OCI-LY1 (cell line): ENCODE data around the gene LIN28B.

Experiments
- H2AFZ ChIP-seq: fragments of 200-600 bp; sonication (generic), shearing (Covaris generic); 2 replicates; pipeline ENCODE4 v1.6.0; 2014; ENCODE audit warnings: antibody characterized with exemption, mild to moderate bottlenecking, low read length
- H3F3A ChIP-seq: fragments of 200-600 bp; sonication (generic), shearing (Covaris generic); 2 replicates; pipeline ENCODE4 v1.6.0; 2014; ENCODE audit warnings: mild to moderate bottlenecking, antibody characterized with exemption, low read length, moderate library complexity; ENCODE audit not compliant: insufficient read depth
- H3K27ac ChIP-seq: fragments of 200-600 bp; sonication (generic); 2 replicates; pipeline ENCODE4 v1.5.1; 2014; ENCODE audit warnings: low read length, mixed run types, mild to moderate bottlenecking, low read depth; ENCODE audit not compliant: poor library complexity, severe bottlenecking
- H3K27me3 ChIP-seq: fragments of 200-600 bp; sonication (generic); 2 replicates; pipeline ENCODE4 v1.6.0; 2014; ENCODE audit warnings: antibody characterized with exemption, mild to moderate bottlenecking, low read length, moderate library complexity; ENCODE audit not compliant: insufficient read depth
- H3K36me3 ChIP-seq: fragments of 200-600 bp; sonication (generic); 2 replicates; pipeline ENCODE4 v1.6.1; 2014; ENCODE audit warnings: mild to moderate bottlenecking, antibody characterized with exemption, low read length, moderate library complexity, mixed read lengths; ENCODE audit not compliant: insufficient read depth
- H3K4me1 ChIP-seq: fragments of 200-600 bp; sonication (generic); 2 replicates; pipeline ENCODE4 v1.5.1; 2014; ENCODE audit warnings: mild to moderate bottlenecking, low read length, moderate library complexity; ENCODE audit not compliant: insufficient read depth, severe bottlenecking
- H3K4me2 ChIP-seq: fragments of 200-600 bp; sonication (generic), shearing (Covaris generic); 2 replicates; pipeline ENCODE4 v1.6.1; 2014; ENCODE audit warnings: low read length
- H3K4me3 ChIP-seq: fragments of 200-600 bp; sonication (generic); 2 replicates; pipeline ENCODE4 v1.5.1; 2014; ENCODE audit warnings: low read length, low read depth, mild to moderate bottlenecking, mixed read lengths; ENCODE audit not compliant: poor library complexity, severe bottlenecking
- H3K79me2 ChIP-seq: fragments of 200-600 bp; shearing (Covaris generic); 2 replicates; pipeline ENCODE4 v1.6.1; 2016; ENCODE audit warnings: mixed run types, low read length, mixed read lengths; ENCODE audit not compliant: insufficient read depth
- H3K9ac ChIP-seq: fragments of 200-600 bp; sonication (generic), shearing (Covaris generic); 2 replicates; pipeline ENCODE4 v1.6.1; 2014; ENCODE audit warnings: mild to moderate bottlenecking, low read length, mixed read lengths
- H3K9me2 ChIP-seq: fragments of 200-600 bp; sonication (generic), shearing (Covaris generic); 2 replicates; pipeline ENCODE4 v1.6.1; 2014; ENCODE audit warnings: low read depth, mild to moderate bottlenecking, low read length, mixed read lengths
- H3K9me3 ChIP-seq: fragments of 200-600 bp; shearing (Covaris generic); 2 replicates; pipeline ENCODE4 v1.6.1; 2014; ENCODE audit warnings: low read length, mixed read lengths
- H4K20me1 ChIP-seq: fragments of 200-600 bp; sonication (generic), shearing (Covaris generic); 2 replicates; pipeline ENCODE4 v1.6.0; 2016; ENCODE audit warnings: mild to moderate bottlenecking, low read length; ENCODE audit not compliant: insufficient read depth
- EZH2 ChIP-seq: fragments of 200-600 bp; sonication (generic), shearing (Covaris generic); IDR thresholded peaks from 2 replicates; pipeline ENCODE4 v1.8.0; 2017; ENCODE audit warnings: borderline replicate concordance, mixed run types, mild to moderate bottlenecking, antibody characterized with exemption, low read length, moderate library complexity, mixed read lengths
- TF ChIP-seq, protein P1 (sequence below): fragments of 200-600 bp; sonication (generic), shearing (Covaris generic); IDR thresholded peaks from 2 replicates; pipeline ENCODE4 v1.5.1; 2017; ENCODE audit warnings: mild to moderate bottlenecking, antibody characterized with exemption, low read length, moderate library complexity, mixed read lengths

The LIN28B gene

DNA sequence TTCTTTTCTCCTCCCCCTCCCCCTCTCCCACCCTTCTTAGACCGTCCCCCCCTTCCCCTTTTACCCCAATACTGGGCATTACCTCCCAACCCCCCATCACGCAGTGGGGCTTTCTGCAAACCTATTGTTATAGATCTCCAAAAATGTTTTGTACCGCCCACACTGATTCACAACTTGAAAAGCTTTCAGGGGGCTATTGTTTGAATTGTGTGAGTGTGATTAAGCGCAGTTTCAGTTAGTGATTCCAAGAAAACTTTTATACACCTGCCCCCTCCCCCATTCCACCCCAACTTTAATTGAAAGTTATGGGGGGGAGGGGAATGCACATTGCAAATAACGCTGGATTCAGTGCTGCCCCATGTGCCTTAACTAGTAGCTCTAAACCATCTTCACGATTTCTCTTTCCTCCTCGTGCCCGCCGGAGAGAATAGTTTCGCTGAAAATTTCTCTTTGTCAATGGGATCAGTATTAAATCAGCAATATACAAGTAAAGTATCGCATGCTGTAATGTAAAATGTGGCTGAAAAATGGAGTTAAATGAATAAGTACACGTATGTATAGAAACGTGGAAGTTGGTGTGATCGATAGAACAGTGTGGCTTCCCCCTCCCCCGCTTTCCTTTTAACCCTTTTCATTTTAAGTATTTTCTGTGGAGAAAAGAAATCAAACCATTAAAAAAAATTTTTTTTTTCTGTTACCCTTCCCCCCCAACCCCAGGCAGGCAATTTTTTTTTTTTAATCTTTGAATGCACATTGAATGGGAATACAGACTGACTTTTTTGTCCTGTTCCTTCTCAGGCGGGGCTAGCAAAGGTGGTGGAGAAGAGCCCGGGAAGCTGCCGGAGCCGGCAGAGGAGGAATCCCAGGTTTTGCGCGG is 632 bp downstream of the LIN28B start:
- H3K4me1 ChIP-seq = no peaks in the 10 kb centered on the region
- H3K9ac ChIP-seq = no peak overlapping the region
- H3K9me2 ChIP-seq = no peaks in the 10 kb centered on the region
- TF ChIP-seq EZH2 = no peak
- TF ChIP-seq, protein P1, sequence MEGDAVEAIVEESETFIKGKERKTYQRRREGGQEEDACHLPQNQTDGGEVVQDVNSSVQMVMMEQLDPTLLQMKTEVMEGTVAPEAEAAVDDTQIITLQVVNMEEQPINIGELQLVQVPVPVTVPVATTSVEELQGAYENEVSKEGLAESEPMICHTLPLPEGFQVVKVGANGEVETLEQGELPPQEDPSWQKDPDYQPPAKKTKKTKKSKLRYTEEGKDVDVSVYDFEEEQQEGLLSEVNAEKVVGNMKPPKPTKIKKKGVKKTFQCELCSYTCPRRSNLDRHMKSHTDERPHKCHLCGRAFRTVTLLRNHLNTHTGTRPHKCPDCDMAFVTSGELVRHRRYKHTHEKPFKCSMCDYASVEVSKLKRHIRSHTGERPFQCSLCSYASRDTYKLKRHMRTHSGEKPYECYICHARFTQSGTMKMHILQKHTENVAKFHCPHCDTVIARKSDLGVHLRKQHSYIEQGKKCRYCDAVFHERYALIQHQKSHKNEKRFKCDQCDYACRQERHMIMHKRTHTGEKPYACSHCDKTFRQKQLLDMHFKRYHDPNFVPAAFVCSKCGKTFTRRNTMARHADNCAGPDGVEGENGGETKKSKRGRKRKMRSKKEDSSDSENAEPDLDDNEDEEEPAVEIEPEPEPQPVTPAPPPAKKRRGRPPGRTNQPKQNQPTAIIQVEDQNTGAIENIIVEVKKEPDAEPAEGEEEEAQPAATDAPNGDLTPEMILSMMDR = no peak
- no peak overlapping the region for H3K27ac ChIP-seq
- no peaks in the 10 kb centered on the region for H3K27me3 ChIP-seq
- H3K9me3 ChIP-seq = no peaks in the 10 kb centered on the region
- no peaks in the 10 kb centered on the region for H3K36me3 ChIP-seq
- no peak overlapping the region for H3K4me2 ChIP-seq
- no peaks in the 10 kb centered on the region for H3K79me2 ChIP-seq
- H4K20me1 ChIP-seq = no peaks in the 10 kb centered on the region
- H3F3A ChIP-seq = no peaks in the 10 kb centered on the region
- H2AFZ ChIP-seq = no peak overlapping the region
- H3K4me3 ChIP-seq = no peak overlapping the region

GRCh38 chr6:104958178-104959025 is 1.5 kb downstream of the LIN28B start:
- no peaks in the 10 kb centered on the region for H3K9me3 ChIP-seq
- no peak overlapping the region for H2AFZ ChIP-seq
- no peaks in the 10 kb centered on the region for H3K36me3 ChIP-seq
- no peak overlapping the region for H3K27ac ChIP-seq
- H3K4me1 ChIP-seq = no peaks in the 10 kb centered on the region
- H3K9me2 ChIP-seq = no peaks in the 10 kb centered on the region
- TF ChIP-seq, protein P1 = no peak
- no peak for TF ChIP-seq EZH2
- H3K4me3 ChIP-seq = no peak overlapping the region
- H3F3A ChIP-seq = no peaks in the 10 kb centered on the region
- H3K9ac ChIP-seq = no peak overlapping the region
- H3K27me3 ChIP-seq = no peaks in the 10 kb centered on the region
- no peak overlapping the region for H3K4me2 ChIP-seq
- no peaks in the 10 kb centered on the region for H3K79me2 ChIP-seq
- no peaks in the 10 kb centered on the region for H4K20me1 ChIP-seq

GRCh38 chr6:104959026-104959858 is 2.3 kb downstream of the LIN28B start:
- Histone ChIP-seq H3K27me3 (no peaks in the 10 kb centered on the region), H3K4me3 (no peak overlapping the region), H3K79me2 (no peaks in the 10 kb centered on the region), H2AFZ (no peak overlapping the region), H3K9ac (no peak overlapping the region), H3K9me3 (no peaks in the 10 kb centered on the region), H4K20me1 (no peaks in the 10 kb centered on the region), H3K4me1 (no peaks in the 10 kb centered on the region), H3F3A (no peaks in the 10 kb centered on the region), H3K27ac (no peak overlapping the region), H3K9me2 (no peaks in the 10 kb centered on the region), H3K36me3 (no peaks in the 10 kb centered on the region), H3K4me2 (no peak overlapping the region)
- TF ChIP-seq, protein P1 = no peak
- TF ChIP-seq EZH2 = no peak
